ENCODE data around the gene CLEC12A.

The CLEC12A gene

DNA sequence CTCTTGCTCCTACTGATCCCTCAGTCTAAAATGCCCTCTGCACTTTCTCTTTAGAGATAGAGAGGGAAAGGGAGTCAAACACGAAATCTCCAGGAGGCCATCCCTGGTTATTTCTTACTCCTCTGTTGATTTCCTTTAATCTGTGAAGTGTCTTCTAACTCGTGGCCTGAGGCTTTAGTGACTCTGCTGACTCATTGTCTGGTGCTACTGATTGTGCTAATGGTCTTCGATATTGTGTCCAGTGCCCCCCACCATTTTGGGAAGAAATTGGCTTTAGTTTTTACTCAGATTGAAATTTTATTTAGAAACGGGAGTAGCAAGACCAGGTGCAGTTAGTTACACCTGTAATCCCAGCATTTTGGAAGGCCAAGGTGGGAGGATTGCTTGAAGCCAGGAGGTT, 60.1 kb downstream of the CLEC12A start:
- no peak for DNase-seq (ENCODE audit: extremely low read depth in 1 of 2, low read depth in 1 of 2)

DNA sequence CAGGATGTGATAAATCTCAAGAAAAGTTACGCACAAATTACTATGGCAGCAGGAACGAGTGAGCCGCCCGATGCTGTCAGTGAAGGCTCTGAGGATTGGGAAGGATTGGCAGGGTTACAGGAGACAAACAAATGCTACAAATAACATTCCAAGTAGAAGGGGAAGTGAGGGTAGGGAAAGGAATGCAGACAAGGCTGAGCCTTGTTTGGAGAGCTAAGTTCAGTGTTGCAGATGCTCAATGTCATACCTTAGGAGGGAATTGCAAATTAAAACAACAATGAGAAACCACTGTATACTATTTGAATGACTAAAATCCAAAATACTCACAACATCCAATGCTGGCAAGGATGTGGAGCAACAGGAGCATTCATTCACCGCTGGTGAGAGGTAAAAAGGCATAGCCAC, 60.6 kb downstream of the CLEC12A start:
- DNase-seq (ENCODE audit: extremely low read depth in 1 of 2, low read depth in 1 of 2) = no peak

DNA sequence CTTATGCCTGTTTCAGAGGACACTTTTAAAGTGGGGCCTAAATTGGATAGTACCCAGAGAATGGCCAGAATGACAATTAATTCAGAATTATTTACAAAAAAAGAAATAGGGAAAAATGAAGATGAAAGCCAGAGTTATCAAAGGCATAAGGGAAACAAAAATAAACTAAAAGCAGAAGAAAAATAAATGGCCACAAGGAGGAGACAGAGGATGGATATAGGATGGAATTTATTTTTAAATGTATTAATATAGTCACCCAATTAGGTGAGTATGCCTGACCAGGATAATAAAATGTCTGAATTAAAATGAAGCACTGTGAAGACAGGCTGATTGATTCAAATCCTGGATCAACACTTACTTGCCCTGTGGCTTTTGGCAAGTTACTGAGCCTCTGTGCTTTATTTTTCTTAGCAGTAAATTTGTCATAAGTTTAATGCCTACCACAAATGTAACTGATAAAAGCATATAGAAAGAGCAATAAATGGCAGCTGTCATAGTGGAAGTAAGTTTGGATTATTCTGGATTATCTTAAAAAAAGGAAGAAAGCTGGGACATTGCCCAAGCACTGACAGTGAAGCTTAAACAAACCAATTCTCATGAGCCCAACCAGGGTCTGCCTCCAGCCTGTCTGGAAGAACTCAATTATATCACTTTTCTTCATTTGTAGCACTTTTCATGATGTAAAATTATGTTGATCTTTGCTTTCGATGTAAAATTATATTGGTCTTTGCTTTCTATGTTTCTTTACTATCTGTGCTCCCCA, 62.8 kb downstream of the CLEC12A start:
- DNase-seq (ENCODE audit: extremely low read depth in 1 of 2, low read depth in 1 of 2) = no peak

All from stimulated activated CD8-positive, alpha-beta memory T cell treated with anti-CD3 and anti-CD28 coated beads, Interleukin-7, amount 100 ng/mL, for 48 hours (primary cell).